Erythroblast (primary cell): ENCODE data around the gene NDUFS6.
"Not testable (repeated sequence)": the region's sequence is repeated elsewhere in the genome, so short reads cannot be mapped to it uniquely, and the experiment has no call there.

Source experiments
- DNase-seq, 2 experiments: peaks; one replicate each; lab custom pipeline; 2025; lab: John Stamatoyannopoulos, UW
- GATA1 ChIP-seq: IDR thresholded peaks from 2 replicates; pipeline ENCODE4 v1.6.1; 2011; ENCODE audit warnings: low read depth, mild to moderate bottlenecking, control low read depth, low read length, moderate library complexity
- POLR2A ChIP-seq: IDR thresholded peaks from 2 replicates; pipeline ENCODE4 v1.6.1; 2011; ENCODE audit warnings: mild to moderate bottlenecking, low read length

The NDUFS6 gene

DNA sequence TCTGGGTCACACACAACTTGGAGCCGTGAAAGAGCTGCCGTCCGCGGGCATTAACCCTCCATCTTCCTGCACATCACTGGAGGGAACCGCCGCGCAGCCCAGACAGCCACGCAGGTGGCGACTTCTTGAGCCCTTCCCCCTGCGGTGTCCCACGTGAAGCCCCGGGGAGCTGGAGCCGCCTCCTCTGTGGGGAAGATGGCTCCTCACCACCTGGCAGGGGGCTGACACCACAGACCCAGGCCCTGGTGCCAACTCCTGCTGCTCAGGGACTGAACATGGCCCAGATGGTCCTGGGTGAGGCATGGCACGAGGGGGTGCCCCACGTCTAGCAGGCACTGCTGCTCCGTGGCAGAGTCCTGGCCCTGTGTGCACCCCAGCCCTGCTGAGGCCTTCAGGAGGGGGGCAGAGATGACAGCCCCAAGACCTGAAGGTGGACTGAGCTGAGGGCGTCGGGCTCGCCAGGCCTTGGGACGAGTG is 38.9 kb downstream of the NDUFS6 start:
- TF ChIP-seq GATA1 (no peak), POLR2A (no peak)
- DNase-seq: no peak

- DNase-seq: no peak
- TF ChIP-seq POLR2A (no peak), GATA1 (no peak)
These were observed 39.7 kb downstream of the NDUFS6 start for GRCh38 chr5:1840741-1841521.

GRCh38 chr5:1842004-1842819 is 41.0 kb downstream of the NDUFS6 start:
- TF ChIP-seq GATA1: no peak
- TF ChIP-seq POLR2A: no peak
- no peak for DNase-seq

DNA sequence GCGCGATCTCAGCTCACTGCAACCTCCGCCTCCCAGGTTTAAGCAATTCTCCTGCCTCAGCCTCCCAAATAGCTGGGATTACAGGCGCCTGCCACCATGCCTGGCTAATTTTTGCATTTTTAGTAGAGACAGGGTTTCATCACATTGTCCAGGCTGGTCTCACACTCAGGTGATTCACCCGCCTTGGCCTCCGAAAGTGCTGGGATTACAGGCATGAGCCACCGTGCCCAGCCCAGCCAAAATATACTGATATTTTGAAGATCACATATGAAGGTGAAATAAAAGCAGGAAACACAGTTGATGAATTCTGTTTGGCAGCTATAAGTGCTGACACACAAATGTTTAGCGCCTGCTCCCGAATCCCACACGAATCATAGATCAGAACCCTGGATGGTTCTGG is 42.6 kb downstream of the NDUFS6 start:
- not testable (repeated sequence) for DNase-seq

GRCh38 chr5:1844708-1845436 is 43.7 kb downstream of the NDUFS6 start:
- DNase-seq: no peak
- TF ChIP-seq GATA1: no peak
- no peak for TF ChIP-seq POLR2A

GRCh38 chr5:1845696-1846095 is 44.5 kb downstream of the NDUFS6 start:
- TF ChIP-seq POLR2A (no peak), GATA1 (no peak)
- no peak for DNase-seq

DNA sequence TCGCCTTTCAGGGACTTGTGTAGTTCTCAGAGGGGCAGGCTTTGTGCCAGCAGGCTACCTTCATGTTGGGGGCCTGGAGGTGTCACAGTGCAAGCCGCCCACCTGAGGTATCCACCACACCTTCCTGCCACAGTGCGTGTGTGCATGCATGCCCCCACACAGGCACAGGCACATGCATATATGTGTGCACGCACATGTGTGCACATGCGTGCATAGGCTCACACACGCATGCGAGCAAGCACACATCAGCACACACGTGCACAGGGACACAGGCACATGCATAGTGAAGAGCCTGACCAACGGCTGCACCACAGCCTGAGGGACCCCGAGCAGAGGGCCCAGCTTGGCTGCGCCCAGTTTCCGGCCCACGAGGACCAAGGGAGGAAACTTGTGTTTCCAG is 45.4 kb downstream of the NDUFS6 start:
- TF ChIP-seq GATA1 (no peak), POLR2A (no peak)
- DNase-seq: no peak

GRCh38 chr5:1847056-1847455 is 45.8 kb downstream of the NDUFS6 start:
- no peak for TF ChIP-seq POLR2A
- no peak for TF ChIP-seq GATA1
- DNase-seq: no peak

DNA sequence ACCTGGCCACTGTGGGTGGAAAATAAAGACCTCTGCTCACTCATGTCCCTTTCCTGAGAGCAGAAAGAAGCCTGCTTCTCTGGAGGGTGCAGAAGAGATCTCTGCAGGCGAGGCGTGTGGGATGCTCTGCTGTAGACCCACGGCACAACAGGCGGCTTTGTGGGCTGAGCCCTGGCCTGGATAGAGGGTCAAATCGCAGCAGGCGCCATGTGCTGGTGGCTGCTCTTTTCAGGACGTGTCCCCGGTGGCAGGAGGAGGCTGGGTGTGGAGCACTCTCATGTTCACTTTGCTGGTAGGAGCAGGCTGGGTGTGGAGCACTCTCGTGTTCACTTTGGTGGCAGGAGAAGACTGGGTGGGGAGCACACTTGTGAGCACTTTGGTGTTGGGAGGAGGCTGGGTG is 46.4 kb downstream of the NDUFS6 start:
- no peak for DNase-seq
- no peak for TF ChIP-seq POLR2A
- TF ChIP-seq GATA1: no peak

- DNase-seq: no peak
- TF ChIP-seq GATA1 (no peak), POLR2A (no peak)
These were observed 49.3 kb downstream of the NDUFS6 start for GRCh38 chr5:1850324-1851154.

DNA sequence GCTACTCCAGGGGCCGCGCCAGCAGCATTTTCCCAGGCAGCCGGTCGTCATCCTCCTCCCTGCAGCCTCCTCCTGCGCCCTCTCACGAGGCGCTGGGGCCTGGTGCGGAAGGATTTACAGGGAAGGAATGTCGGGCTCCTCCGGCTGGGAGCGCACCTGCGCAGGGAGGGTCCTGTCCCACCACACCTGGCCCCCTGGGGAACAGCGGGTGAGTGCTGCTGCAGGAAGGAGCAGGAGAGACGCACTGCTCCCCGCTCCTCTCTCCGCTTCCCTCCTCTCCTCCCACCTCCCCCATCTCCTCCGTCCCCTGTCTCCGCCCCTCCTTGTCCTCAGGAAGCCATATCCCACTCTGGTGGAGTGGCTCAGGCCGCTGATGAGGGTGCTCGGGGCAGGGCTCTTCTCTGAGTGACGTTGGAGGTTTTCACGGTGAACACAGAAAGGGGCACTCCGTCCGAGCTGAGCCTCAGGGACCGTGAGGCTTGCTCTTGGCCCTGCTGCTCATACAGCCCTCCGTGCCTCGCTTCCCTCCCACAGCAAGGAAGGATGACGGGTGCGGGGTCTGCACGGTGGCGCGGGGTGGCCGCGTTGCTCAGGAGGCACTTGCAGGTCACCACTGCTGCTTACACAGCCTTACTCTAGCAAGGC is 50.2 kb downstream of the NDUFS6 start:
- TF ChIP-seq POLR2A: no peak
- TF ChIP-seq GATA1: no peak
- DNase-seq: no peak

DNA sequence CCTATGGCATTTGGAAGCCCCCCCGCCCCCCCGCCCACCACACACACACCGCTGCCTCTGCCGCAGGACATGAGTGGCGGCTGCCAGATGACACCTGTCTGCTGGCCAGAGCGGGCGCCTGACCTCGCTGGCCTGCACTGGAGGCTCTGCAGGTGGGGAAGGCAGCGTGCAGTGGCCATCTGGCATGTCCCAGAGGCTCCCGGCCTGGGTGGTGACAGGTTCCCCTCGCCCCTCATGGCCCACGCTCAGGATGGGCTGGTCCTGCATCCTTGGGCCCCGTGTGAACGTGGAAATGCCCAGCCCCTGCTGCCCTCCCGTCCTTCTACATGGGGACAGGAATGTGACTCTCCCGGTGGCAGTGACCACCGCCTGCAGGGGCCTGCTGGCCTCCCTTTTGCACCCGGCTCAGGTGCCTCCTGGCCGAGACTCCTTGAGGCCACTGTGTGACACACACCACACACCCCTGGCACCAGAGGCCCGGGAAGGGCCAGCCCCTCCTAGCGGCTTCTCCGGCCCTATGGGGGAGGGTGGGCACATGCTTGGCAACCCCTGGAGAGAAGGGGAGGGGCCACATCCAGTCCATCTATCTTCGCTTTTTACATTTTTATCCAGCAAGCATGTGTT is 51.2 kb downstream of the NDUFS6 start:
- TF ChIP-seq POLR2A (no peak), GATA1 (no peak)
- no peak for DNase-seq

- DNase-seq: no peak
- TF ChIP-seq GATA1 (no peak), POLR2A (no peak)
These were observed 52.3 kb downstream of the NDUFS6 start for GRCh38 chr5:1853531-1853930.
